ENCODE measurements around the gene LIME1.
A peak's percentile ranks its signal among the peaks of the same experiment; 100 is the strongest.

The LIME1 gene

DNA sequence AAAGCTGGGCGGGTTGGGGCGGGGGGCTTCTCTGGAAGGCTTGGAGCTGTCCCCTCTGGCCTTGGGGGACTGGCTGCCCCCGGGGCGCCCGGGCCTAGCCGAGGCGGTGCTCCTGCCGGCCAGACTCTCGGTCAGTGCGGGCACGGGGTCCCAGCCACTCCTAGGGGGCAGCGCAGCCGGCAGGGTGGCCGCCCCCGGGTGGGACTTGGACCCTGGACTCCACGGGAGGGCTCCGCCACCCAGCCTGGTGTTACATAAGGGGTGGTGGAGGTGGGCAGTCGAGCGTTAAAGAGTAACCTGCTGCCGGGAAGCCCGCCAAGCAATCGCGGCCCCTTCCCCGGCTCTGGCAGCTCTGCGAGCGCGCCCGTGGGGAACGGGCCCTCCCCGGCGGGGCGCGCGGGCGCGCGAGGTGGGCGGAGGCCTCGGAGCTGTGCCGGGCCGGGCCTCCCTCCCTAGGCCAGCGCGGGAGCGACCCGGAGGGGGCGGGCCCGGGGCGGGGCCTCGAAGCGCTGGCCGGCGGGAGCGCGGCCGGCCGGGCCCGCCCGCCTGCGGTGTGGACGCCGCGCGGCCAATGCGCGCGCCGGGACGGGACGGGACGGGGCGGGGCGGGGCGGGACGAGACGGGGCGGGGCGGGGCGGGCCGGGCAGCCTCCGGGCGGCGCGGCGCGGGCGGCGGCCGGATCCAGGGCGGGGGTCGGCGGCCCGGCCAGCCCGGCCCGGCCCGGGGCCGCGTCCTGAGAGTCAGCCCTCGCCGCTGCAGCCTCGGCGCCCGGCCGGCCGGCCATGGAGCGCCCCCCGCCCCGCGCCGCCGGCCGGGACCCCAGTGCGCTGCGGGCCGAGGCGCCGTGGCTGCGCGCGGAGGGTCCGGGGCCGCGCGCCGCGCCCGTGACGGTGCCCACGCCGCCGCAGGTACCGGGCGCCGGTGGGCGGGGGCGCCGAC lies 2.9 kb downstream of the LIME1 start, which contains the start of gene SLC2A4RG:
Gene SLC2A4RG, plus strand, starts transcription at position 647 of the 940 bp plus-strand sequence. Its CDS starts 137 bp downstream, at position 784.
- DNase-seq, result peak; percentile 72

DNA sequence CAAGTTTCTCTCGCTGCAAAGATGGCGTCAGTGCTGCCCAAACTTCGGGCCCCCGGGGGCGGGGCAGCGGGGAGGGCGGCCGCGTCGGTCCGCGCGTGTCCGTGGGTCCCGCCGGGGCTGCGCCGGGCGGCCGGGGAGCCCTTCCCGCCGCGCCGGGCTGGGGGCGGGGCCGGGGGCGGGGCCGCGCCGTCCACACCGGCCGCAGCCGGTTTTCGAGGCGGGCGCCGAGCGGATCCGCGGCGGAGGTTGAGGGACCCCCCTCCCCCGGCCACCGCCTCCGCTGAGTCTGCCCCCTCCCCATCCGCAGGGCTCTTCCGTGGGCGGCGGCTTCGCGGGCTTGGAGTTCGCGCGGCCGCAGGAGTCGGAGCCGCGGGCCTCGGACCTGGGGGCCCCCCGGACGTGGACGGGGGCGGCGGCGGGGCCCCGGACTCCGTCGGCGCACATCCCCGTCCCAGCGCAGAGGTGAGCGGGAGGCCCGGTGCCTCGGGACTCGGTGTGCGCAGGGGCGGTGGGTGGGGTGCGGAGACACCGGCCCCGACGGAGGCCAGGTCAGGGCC lies 3.7 kb downstream of the LIME1 start:
- DNase-seq, result peak; percentile 37

- peak; percentile 86 for DNase-seq
Measured at GRCh38 chr20:63740627-63741353, 4.3 kb downstream of the LIME1 start.

- DNase-seq, result no peak
Measured at GRCh38 chr20:63741354-63741675, 4.9 kb downstream of the LIME1 start.

- no peak for DNase-seq
Measured at GRCh38 chr20:63741676-63742380, 5.4 kb downstream of the LIME1 start.

DNA sequence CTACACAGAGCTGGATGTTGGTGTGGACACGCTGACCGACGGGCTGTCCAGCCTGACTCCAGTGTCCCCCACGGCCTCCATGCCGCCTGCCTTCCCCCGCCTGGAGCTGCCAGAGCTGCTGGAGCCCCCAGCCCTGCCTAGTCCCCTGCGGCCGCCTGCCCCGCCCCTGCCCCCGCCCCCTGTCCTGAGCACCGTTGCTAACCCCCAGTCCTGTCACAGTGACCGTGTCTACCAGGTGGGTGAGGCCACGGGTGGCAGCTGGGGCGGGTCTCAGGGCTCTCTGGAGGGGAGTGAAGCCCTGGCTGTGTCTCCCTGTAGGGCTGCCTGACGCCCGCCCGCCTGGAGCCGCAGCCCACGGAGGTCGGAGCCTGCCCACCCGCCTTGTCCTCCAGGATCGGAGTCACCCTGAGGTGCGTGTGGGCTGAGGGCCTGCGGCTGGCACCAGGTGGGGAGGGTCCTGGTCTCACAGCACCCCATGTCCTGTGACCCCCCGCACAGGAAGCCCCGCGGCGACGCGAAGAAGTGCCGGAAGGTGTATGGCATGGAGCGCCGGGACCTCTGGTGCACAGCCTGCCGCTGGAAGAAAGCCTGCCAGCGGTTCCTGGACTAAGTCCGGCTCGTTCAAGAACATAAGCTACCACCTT lies 6.0 kb downstream of the LIME1 start:
- DNase-seq, result no peak

- DNase-seq, result no peak
Measured at GRCh38 chr20:63743210-63743970, 6.9 kb downstream of the LIME1 start.

DNA sequence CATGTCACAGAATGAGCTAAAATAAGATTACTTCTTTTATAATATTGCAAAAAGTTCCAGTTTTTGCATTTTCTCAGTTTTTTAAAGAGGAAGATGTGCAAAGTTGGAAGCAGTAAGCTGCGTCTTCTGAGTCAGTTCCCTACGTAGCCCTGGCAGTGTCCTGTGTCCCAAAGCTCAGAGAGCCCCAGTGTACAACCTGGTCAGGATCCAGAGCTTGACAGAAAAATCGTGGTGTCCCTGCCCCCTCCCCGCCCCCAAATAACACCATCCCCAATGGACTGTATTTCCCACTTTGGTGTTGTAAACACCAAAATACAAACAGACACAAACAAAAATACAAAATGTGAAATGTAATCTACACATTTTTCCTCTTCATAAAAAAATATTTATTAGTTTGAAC lies 7.7 kb downstream of the LIME1 start:
- DNase-seq, result no peak

- no peak for DNase-seq
Measured at GRCh38 chr20:63744574-63745423, 8.3 kb downstream of the LIME1 start.

GRCh38 chr20:63745424-63745805 lies 9.0 kb downstream of the LIME1 start:
- DNase-seq, result no peak

GRCh38 chr20:63745961-63746731 lies 9.7 kb downstream of the LIME1 start:
- DNase-seq, result no peak

GRCh38 chr20:63746751-63747315 lies 10.4 kb downstream of the LIME1 start:
- no peak for DNase-seq

- no peak for DNase-seq
Measured at GRCh38 chr20:63747622-63748069, 11.2 kb downstream of the LIME1 start.

DNA sequence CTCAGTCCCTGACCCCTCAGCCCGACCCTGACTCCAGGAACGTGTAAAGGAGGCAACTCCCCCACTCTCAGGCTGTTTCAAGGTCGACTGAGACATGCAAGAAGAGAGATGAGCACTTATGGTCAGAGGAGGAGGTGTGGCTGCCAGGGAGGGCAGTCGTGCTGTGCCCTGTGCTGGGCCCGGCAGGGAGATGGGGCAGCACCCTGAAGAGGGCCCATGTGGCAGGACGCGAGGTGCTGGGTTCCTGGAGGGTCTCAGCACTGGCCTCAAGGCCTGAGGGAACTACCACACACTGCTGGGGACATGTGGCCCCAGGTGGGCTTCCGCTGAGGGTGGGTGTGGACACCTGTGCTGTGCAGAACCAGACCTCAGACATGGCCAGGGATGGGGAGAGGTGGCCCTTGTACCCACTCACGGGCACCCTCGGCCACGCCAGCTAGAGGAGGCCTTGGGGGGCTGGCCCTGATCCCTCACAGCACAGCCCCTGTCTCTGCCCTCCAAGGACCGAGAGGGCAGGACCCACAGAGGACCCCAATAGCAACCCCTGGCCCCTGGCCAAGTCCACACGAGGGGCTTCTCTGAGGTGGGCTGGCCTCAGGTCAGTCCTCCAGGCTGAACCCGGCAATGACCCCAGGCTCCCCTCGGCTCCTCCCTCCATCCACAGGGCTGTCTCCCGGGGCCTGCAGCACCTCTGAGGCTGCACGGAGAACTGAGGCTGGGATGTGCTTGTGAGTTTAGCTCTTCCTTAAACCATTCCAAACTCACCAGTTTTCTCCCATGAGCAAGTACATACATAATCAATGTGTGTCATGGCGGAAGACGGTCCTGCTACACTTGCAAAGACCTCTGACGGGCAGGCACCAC lies 11.8 kb downstream of the LIME1 start:
- DNase-seq, result no peak

DNA sequence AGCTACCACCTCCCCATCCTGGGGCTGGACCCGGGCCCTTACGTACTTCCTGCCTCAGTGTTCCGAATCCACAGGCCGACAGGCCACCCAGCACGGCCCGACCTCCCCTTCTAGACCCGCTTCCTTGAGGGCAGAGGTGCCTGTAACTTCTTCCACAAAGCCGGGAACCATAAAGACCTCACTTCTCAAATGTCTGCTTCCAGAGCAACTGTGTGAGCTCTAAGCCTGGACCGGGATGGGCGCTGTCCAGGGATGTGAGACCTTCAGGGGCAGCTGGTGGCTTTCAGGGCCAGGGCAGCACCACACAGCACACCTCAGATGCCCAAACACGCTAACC lies 12.4 kb downstream of the LIME1 start:
- no peak for DNase-seq

GRCh38 chr20:63749597-63750508 lies 13.4 kb downstream of the LIME1 start:
- no peak for DNase-seq

GRCh38 chr20:63750807-63751470 lies 14.5 kb downstream of the LIME1 start:
- DNase-seq, result no peak

Measured in fibroblast of skin of right quadriceps (primary cell).